SU-DHL-6 (cell line): ENCODE results near the gene DOCK6.

Experiments
- EZH2phosphoT487 ChIP-seq: fragments of 200-600 bp; sonication (generic), shearing (Covaris generic); conservative IDR thresholded peaks from 2 replicates; pipeline ENCODE4 v1.6.1; 2018; ENCODE audit warnings: mild to moderate bottlenecking, antibody characterized with exemption, low read length, moderate library complexity, mixed read lengths
- TF ChIP-seq, protein P1 (sequence below): fragments of 200-600 bp; sonication (generic); IDR thresholded peaks from one replicate; pipeline ENCODE4 v1.5.1; 2017; ENCODE audit warnings: antibody characterized with exemption, mild to moderate bottlenecking, low read length, moderate library complexity; ENCODE audit not compliant: insufficient read depth, poor library complexity, severe bottlenecking

DNA sequence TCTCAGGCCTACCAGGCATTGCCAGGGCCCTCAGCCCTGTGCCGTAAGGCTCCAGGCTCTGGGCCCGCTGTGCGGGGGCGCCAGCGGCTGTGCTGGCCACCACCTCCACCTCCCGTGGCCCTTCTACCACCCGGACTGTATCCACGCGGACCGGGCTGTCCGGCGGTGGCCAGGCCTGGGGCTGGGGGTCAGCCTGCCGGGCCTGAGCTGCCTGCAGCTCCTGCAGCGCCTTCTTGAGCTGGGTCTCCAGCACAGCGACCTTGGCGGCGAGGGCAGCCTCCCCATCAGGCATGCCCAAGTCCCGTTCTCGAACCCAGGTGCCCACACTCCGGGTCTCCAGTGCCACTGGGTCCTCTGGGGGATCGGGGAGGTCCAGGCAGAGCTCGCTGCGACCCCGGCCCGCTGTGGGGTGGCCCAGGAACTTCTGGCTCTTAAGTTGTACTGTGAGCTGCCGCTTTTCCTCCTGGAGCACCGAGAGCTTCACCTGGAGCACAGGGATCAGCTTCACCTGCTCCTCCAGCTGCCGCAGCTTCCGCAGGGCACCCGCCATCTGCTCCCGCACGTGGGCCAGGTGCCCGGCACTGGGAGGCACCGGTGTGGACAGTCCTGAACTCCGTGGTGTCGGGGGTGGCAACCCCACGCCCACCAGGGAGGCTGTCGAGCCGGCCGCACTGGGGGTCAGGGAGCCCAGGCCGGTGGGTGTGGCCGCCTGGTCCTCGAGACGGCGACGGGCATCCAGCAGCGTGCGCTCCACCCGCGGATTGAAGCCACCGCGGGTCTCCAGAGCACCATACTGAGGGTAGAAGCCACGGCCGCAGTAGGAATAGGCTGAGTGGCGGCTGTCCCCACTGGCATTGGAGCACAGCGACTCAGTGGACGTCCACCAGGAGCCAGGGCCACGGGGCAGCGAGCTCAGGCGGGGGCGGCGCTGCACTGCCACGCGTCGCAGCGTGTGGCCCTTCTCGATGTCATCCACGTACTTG lies 69.1 kb downstream of the DOCK6 start:
- TF ChIP-seq, protein P1, sequence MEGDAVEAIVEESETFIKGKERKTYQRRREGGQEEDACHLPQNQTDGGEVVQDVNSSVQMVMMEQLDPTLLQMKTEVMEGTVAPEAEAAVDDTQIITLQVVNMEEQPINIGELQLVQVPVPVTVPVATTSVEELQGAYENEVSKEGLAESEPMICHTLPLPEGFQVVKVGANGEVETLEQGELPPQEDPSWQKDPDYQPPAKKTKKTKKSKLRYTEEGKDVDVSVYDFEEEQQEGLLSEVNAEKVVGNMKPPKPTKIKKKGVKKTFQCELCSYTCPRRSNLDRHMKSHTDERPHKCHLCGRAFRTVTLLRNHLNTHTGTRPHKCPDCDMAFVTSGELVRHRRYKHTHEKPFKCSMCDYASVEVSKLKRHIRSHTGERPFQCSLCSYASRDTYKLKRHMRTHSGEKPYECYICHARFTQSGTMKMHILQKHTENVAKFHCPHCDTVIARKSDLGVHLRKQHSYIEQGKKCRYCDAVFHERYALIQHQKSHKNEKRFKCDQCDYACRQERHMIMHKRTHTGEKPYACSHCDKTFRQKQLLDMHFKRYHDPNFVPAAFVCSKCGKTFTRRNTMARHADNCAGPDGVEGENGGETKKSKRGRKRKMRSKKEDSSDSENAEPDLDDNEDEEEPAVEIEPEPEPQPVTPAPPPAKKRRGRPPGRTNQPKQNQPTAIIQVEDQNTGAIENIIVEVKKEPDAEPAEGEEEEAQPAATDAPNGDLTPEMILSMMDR, result no peak
- TF ChIP-seq EZH2phosphoT487, result no peak
